OCI-LY1 (cell line): ENCODE data around the gene ZNF84.

Source experiments
- CTCF ChIP-seq: fragments of 200-600 bp; sonication (generic), shearing (Covaris generic); IDR thresholded peaks from 2 replicates; pipeline ENCODE4 v1.5.1; 2017; ENCODE audit warnings: mild to moderate bottlenecking, antibody characterized with exemption, low read length, moderate library complexity, mixed read lengths
- EZH2 ChIP-seq: fragments of 200-600 bp; sonication (generic), shearing (Covaris generic); IDR thresholded peaks from 2 replicates; pipeline ENCODE4 v1.8.0; 2017; ENCODE audit warnings: borderline replicate concordance, mixed run types, mild to moderate bottlenecking, antibody characterized with exemption, low read length, moderate library complexity, mixed read lengths

- no peak for TF ChIP-seq CTCF
- no peak for TF ChIP-seq EZH2
These were observed 20.1 kb downstream of the ZNF84 start for GRCh38 chr12:133057446-133057845.
